GM12878 (cell line): ENCODE data around the gene DAB2. TPM values are rescaled to one million over a fixed set of nuclear protein-coding genes. Genes with fewer than 3 reads are reported as not detected.

Source experiments
- BACH1 ChIP-seq: fragments of 450-650 bp; IDR thresholded peaks from 2 replicates; pipeline ENCODE4 v1.6.1; 2017; ENCODE audit warnings: mild to moderate bottlenecking, borderline replicate concordance
- HDAC6 ChIP-seq: fragments of 200-600 bp; sonication (generic); IDR thresholded peaks from one replicate; pipeline ENCODE4 v1.8.0; 2017; ENCODE audit warnings: antibody characterized with exemption; ENCODE audit not compliant: unreplicated experiment
- KLF5 ChIP-seq: fragments of 450-650 bp; IDR thresholded peaks from 2 replicates; pipeline ENCODE4 v1.6.1; 2014; ENCODE audit warnings: mild to moderate bottlenecking; ENCODE audit not compliant: partially characterized antibody
- NR2F1 ChIP-seq: fragments of 450-650 bp; conservative IDR thresholded peaks from 2 replicates; pipeline ENCODE4 v1.6.1; 2017; ENCODE audit warnings: mild to moderate bottlenecking
- YY1 ChIP-seq: IDR thresholded peaks from 2 replicates; pipeline ENCODE4 v1.6.1; 2011; ENCODE audit warnings: low read depth, mild to moderate bottlenecking, low read length
- ZNF217 ChIP-seq: fragments of 450-650 bp; IDR thresholded peaks from 2 replicates; pipeline ENCODE4 v1.6.1; 2017; ENCODE audit warnings: antibody characterized with exemption, mild to moderate bottlenecking
- polyA plus RNA-seq, 11 experiments: library from polyadenylated mRNA; depleted of rRNA in 4 of 11; unstranded in 6 of 11; stranded (reverse) in 5 of 11; fragments of >200 nt; fragmentation: Nextera tagmentation in 4 of 11; fragmentation: Illumina TruSeq in 1 of 11; extraction: Ambion mirVana in 4 of 11; extraction: Trizol in 1 of 11; gene quantifications; 1 replicate in 1 of 11; 2 replicates in 10 of 11; pipeline versions ENCODE4 v1.2.1 to v1.2.3, GENCODE V29; 2011 to 2016; ENCODE audit warnings: inconsistent platforms in 2 of 11, missing spikeins in 2 of 11, low read depth in 1 of 11
- total RNA-seq, 4 experiments: library from RNA; depleted of rRNA in 3 of 4; stranded (reverse); fragments of >200 nt in 3 of 4; fragmentation: Illumina TruSeq in 1 of 4; extraction: Trizol in 1 of 4; gene quantifications; 2 replicates each; pipeline versions ENCODE4 v1.2.1 to v1.2.3, GENCODE V29; 2013 to 2021
- TF ChIP-seq, protein P1 (sequence below): fragments of 450-650 bp; IDR thresholded peaks from 2 replicates; pipeline ENCODE4 v1.6.1; 2016; ENCODE audit warnings: mild to moderate bottlenecking, moderate library complexity, borderline replicate concordance
- TF ChIP-seq, protein P2 (sequence below): fragments of 450-650 bp; IDR thresholded peaks from 2 replicates; pipeline ENCODE4 v1.6.1; 2017; ENCODE audit warnings: mild to moderate bottlenecking
- TF ChIP-seq, protein P3 (sequence below): fragments of 450-650 bp; IDR thresholded peaks from 2 replicates; pipeline ENCODE4 v1.6.1; 2018; ENCODE audit warnings: borderline replicate concordance, mild to moderate bottlenecking; ENCODE audit not compliant: partially characterized antibody

The DAB2 gene
- total and polyA plus RNA-seq, 10 of the 15 experiments (the other 5 are each of a cell fraction or from before 2014, with no cell fraction given), result 0.05 to 0.23 (median 0.11) TPM; not detected in 7

DNA sequence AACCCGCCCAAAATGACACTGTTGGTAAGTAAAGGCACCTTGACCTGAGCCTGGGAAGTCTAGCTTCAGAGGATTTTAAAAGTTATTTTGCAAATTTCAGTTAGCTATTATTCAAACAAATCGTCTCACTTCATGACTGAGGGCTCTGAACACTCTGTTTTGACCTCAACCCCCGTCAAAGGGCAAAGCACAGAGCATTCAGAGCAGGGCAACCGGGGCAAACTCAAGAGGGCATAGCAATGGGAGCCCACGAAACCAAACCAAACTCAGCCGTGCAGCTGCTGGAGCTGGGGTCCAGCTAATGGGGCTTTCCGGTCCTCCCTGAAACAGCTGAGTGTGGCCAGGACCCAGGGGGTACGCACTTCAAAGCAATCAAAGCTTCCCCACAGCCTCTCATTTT is 62.1 kb downstream of the DAB2 start (continued):
- TF ChIP-seq, protein P1, sequence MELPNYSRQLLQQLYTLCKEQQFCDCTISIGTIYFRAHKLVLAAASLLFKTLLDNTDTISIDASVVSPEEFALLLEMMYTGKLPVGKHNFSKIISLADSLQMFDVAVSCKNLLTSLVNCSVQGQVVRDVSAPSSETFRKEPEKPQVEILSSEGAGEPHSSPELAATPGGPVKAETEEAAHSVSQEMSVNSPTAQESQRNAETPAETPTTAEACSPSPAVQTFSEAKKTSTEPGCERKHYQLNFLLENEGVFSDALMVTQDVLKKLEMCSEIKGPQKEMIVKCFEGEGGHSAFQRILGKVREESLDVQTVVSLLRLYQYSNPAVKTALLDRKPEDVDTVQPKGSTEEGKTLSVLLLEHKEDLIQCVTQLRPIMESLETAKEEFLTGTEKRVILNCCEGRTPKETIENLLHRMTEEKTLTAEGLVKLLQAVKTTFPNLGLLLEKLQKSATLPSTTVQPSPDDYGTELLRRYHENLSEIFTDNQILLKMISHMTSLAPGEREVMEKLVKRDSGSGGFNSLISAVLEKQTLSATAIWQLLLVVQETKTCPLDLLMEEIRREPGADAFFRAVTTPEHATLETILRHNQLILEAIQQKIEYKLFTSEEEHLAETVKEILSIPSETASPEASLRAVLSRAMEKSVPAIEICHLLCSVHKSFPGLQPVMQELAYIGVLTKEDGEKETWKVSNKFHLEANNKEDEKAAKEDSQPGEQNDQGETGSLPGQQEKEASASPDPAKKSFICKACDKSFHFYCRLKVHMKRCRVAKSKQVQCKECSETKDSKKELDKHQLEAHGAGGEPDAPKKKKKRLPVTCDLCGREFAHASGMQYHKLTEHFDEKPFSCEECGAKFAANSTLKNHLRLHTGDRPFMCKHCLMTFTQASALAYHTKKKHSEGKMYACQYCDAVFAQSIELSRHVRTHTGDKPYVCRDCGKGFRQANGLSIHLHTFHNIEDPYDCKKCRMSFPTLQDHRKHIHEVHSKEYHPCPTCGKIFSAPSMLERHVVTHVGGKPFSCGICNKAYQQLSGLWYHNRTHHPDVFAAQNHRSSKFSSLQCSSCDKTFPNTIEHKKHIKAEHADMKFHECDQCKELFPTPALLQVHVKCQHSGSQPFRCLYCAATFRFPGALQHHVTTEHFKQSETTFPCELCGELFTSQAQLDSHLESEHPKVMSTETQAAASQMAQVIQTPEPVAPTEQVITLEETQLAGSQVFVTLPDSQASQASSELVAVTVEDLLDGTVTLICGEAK, result no peak
- TF ChIP-seq ZNF217 (no peak), HDAC6 (no peak), BACH1 (no peak), YY1 (no peak), KLF5 (no peak), NR2F1 (no peak)
- TF ChIP-seq, protein P2, sequence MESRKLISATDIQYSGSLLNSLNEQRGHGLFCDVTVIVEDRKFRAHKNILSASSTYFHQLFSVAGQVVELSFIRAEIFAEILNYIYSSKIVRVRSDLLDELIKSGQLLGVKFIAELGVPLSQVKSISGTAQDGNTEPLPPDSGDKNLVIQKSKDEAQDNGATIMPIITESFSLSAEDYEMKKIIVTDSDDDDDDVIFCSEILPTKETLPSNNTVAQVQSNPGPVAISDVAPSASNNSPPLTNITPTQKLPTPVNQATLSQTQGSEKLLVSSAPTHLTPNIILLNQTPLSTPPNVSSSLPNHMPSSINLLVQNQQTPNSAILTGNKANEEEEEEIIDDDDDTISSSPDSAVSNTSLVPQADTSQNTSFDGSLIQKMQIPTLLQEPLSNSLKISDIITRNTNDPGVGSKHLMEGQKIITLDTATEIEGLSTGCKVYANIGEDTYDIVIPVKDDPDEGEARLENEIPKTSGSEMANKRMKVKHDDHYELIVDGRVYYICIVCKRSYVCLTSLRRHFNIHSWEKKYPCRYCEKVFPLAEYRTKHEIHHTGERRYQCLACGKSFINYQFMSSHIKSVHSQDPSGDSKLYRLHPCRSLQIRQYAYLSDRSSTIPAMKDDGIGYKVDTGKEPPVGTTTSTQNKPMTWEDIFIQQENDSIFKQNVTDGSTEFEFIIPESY, result no peak
- TF ChIP-seq, protein P3, sequence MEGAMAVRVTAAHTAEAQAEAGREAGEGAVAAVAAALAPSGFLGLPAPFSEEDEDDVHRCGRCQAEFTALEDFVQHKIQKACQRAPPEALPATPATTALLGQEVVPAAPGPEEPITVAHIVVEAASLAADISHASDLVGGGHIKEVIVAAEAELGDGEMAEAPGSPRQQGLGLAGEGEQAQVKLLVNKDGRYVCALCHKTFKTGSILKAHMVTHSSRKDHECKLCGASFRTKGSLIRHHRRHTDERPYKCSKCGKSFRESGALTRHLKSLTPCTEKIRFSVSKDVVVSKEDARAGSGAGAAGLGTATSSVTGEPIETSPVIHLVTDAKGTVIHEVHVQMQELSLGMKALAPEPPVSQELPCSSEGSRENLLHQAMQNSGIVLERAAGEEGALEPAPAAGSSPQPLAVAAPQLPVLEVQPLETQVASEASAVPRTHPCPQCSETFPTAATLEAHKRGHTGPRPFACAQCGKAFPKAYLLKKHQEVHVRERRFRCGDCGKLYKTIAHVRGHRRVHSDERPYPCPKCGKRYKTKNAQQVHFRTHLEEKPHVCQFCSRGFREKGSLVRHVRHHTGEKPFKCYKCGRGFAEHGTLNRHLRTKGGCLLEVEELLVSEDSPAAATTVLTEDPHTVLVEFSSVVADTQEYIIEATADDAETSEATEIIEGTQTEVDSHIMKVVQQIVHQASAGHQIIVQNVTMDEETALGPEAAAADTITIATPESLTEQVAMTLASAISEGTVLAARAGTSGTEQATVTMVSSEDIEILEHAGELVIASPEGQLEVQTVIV, result no peak
